Measurements from ENCODE around the gene MPZL3.

GRCh38 chr11:118215262-118215661 is 36.9 kb downstream of the MPZL3 start:
- TF ChIP-seq CTCF (conservative IDR thresholded peaks at IDR 0.05) (no peak), EZH2 (IDR thresholded peaks at IDR 0.05; ENCODE audit: low read depth) (no peak)

Data from PC-9 (cell line).